Tibial nerve (tissue), 4 donors: ENCODE data around the gene KLHL36.

Experiments
- EP300 ChIP-seq, 2 donors: sonication (generic); formaldehyde crosslinking; IDR thresholded peaks; one replicate each; pipeline ENCODE4 v1.6.1; 2017; ENCODE audit warnings: antibody characterized with exemption in 2 of 2, mild to moderate bottlenecking in 1 of 2
- POLR2A ChIP-seq, 2 donors: fragments of 450-650 bp; IDR thresholded peaks; one replicate each; pipeline ENCODE4 v1.6.1; 2017; ENCODE audit warnings: antibody characterized with exemption in 2 of 2, mild to moderate bottlenecking in 2 of 2, moderate library complexity in 2 of 2
- TF ChIP-seq, protein P1 (sequence below), 5 experiments: fragments of 200-600 bp in 3 of 5; fragments of 450-650 bp in 2 of 5; sonication (generic) in 3 of 5; IDR thresholded peaks; one replicate each; pipeline ENCODE4 v1.5.1; 2016 to 2019; ENCODE audit warnings: antibody characterized with exemption in 5 of 5, mild to moderate bottlenecking in 3 of 5, moderate library complexity in 2 of 5

DNA sequence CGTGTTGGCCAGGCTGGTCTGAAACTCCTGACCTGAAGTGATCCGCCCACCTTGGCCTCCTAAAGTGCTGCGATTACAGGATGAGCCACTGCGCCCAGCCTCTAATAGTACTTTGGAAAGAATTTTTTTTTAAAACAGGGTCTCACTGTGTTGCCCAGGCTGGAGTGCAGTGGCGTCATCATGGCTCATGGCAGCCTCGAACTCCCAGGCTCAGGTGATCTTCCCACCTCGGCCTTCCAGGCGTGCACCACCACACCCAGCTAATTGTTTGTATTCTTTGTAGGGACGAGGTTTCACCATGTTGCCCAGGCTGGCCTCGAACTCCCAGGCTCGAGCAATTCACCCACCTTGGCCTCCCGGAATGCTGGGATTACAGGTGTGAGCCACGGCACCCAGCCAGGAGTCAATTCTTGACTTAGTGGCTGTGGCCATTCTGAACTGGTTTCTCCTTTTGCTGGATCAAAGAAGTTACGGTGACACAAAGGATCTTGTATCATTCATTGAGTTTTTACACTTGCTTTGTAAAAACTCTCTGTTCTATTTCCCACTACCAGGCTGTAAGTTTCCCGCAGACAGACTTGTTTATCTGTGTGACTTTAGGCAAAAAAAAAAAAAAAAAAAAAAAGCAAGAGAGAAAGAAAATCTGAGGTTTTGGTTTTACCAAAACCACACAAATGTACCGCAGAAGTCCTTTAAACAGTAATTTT is 17.7 kb upstream of the KLHL36 start:
- TF ChIP-seq, protein P1, sequence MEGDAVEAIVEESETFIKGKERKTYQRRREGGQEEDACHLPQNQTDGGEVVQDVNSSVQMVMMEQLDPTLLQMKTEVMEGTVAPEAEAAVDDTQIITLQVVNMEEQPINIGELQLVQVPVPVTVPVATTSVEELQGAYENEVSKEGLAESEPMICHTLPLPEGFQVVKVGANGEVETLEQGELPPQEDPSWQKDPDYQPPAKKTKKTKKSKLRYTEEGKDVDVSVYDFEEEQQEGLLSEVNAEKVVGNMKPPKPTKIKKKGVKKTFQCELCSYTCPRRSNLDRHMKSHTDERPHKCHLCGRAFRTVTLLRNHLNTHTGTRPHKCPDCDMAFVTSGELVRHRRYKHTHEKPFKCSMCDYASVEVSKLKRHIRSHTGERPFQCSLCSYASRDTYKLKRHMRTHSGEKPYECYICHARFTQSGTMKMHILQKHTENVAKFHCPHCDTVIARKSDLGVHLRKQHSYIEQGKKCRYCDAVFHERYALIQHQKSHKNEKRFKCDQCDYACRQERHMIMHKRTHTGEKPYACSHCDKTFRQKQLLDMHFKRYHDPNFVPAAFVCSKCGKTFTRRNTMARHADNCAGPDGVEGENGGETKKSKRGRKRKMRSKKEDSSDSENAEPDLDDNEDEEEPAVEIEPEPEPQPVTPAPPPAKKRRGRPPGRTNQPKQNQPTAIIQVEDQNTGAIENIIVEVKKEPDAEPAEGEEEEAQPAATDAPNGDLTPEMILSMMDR (IDR thresholded peaks at IDR 0.05): no peak
- no peak for TF ChIP-seq POLR2A (IDR thresholded peaks at IDR 0.05)
- TF ChIP-seq EP300 (IDR thresholded peaks at IDR 0.05): no peak
